SIG-M5 treated with dmso at 0.1 percent for 504 hours (cell line): Measurements from ENCODE around the gene OR51T1.
"Not testable (repeated sequence)": the region's sequence is repeated elsewhere in the genome, so short reads cannot be mapped to it uniquely, and the experiment has no call there.

Source experiments
- DNase-seq: peaks from one replicate; lab custom pipeline; 2025; ENCODE audit not compliant: unreplicated experiment; lab: John Stamatoyannopoulos, UW

Gene OR51T1

GRCh38 chr11:4881860-4882500 lies at the start of gene OR51T1:
Gene OR51T1, plus strand, starts transcription at chr11:4881900. Its CDS starts 0 bp downstream, at chr11:4881900.
- DNase-seq, result no peak

- DNase-seq, result no peak
These were observed 41.7 kb upstream of the OR51T1 start for GRCh38 chr11:4839851-4840549.

GRCh38 chr11:4848908-4849532 lies 32.7 kb upstream of the OR51T1 start, which contains the start of gene OR51S1:
Gene OR51S1, minus strand, starts transcription at chr11:4849208. Its CDS starts 0 bp downstream, at chr11:4849208.
- DNase-seq, result no peak

- no peak for DNase-seq
These were observed 30.7 kb upstream of the OR51T1 start for GRCh38 chr11:4851033-4851432.

GRCh38 chr11:4854286-4854685 lies 27.4 kb upstream of the OR51T1 start:
- not testable (repeated sequence) for DNase-seq

- DNase-seq, result no peak
These were observed 19.1 kb upstream of the OR51T1 start for GRCh38 chr11:4862447-4863236.

- DNase-seq, result no peak
These were observed 17.8 kb upstream of the OR51T1 start for GRCh38 chr11:4863876-4864275.

- no peak for DNase-seq
These were observed 15.8 kb upstream of the OR51T1 start for GRCh38 chr11:4865855-4866254.

- DNase-seq, result no peak
These were observed 512 bp upstream of the OR51T1 start for GRCh38 chr11:4881188-4881587.

- DNase-seq, result no peak
These were observed 843 bp downstream of the OR51T1 start for GRCh38 chr11:4882543-4882942.

- no peak for DNase-seq
These were observed 2.7 kb downstream of the OR51T1 start for GRCh38 chr11:4884361-4884760.

GRCh38 chr11:4886186-4886585 lies 4.5 kb downstream of the OR51T1 start:
- DNase-seq, result no peak

GRCh38 chr11:4887591-4887990 lies 5.9 kb downstream of the OR51T1 start:
- DNase-seq, result no peak

- DNase-seq, result no peak
These were observed 8.6 kb downstream of the OR51T1 start for GRCh38 chr11:4890279-4890678.

GRCh38 chr11:4891996-4892640 lies 10.4 kb downstream of the OR51T1 start:
- no peak for DNase-seq

GRCh38 chr11:4903484-4903883 lies 21.8 kb downstream of the OR51T1 start, which contains the start of gene OR51A7:
Gene OR51A7, plus strand, starts transcription at chr11:4903783. Its CDS starts 3,587 bp downstream, at chr11:4907370.
- DNase-seq, result no peak

- DNase-seq, result no peak
These were observed 34.9 kb downstream of the OR51T1 start for GRCh38 chr11:4916581-4916980.

- DNase-seq, result no peak
These were observed 37.5 kb downstream of the OR51T1 start, which contains the start of gene OR51G2 for GRCh38 chr11:4919250-4919649. Gene OR51G2, minus strand, starts transcription at chr11:4919350. Its CDS starts 3,687 bp downstream, at chr11:4915663.

GRCh38 chr11:4921796-4922195 lies 40.1 kb downstream of the OR51T1 start:
- no peak for DNase-seq

- DNase-seq, result no peak
These were observed 40.6 kb downstream of the OR51T1 start for GRCh38 chr11:4922304-4922703.

GRCh38 chr11:4924239-4924638 lies 42.5 kb downstream of the OR51T1 start, which contains the start of gene OR51G1:
Gene OR51G1, minus strand, starts transcription at chr11:4924339. Its CDS starts 0 bp downstream, at chr11:4924339.
- no peak for DNase-seq
